Right lobe of liver (tissue), 4 donors: ENCODE measurements around the gene MPHOSPH9.

ENCODE experiments used
- POLR2A ChIP-seq: fragments of 450-650 bp; IDR thresholded peaks from one replicate; pipeline ENCODE4 v1.6.1; 2017; ENCODE audit warnings: antibody characterized with exemption, mild to moderate bottlenecking
- TF ChIP-seq, protein P1 (sequence below), 4 donors: fragments of 200-600 bp in 3 of 4; fragments of 450-650 bp in 1 of 4; IDR thresholded peaks; one replicate each; pipeline versions ENCODE4 v1.5.1 to v1.8.0; 2016 to 2022; ENCODE audit warnings: antibody characterized with exemption in 4 of 4, mild to moderate bottlenecking in 2 of 4
- donor health status: DM: no; HTN: no; CAD: no.
- donor health status: DM: no; HTN: no; CAD: no.
- donor health status: DM: no; HTN: yes; CAD: no.

DNA sequence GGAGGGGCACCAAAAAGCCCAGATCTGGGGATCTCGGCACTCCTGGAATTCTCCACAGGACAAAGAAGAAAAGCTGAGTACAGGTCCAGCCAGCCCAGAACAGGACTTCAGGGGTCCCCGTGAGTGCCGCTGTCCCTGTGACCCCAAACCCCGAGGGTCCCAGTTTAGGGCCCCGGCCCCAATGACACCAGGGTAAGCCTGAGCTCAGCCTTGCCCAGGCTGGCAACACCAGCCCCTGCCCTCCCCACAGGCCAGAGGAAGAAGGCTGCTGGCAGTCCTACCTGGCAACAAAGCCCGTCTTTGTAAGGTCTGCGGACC is 36.9 kb upstream of the MPHOSPH9 start:
- TF ChIP-seq, protein P1, sequence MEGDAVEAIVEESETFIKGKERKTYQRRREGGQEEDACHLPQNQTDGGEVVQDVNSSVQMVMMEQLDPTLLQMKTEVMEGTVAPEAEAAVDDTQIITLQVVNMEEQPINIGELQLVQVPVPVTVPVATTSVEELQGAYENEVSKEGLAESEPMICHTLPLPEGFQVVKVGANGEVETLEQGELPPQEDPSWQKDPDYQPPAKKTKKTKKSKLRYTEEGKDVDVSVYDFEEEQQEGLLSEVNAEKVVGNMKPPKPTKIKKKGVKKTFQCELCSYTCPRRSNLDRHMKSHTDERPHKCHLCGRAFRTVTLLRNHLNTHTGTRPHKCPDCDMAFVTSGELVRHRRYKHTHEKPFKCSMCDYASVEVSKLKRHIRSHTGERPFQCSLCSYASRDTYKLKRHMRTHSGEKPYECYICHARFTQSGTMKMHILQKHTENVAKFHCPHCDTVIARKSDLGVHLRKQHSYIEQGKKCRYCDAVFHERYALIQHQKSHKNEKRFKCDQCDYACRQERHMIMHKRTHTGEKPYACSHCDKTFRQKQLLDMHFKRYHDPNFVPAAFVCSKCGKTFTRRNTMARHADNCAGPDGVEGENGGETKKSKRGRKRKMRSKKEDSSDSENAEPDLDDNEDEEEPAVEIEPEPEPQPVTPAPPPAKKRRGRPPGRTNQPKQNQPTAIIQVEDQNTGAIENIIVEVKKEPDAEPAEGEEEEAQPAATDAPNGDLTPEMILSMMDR (IDR thresholded peaks at IDR 0.05), result no peak
- no peak for TF ChIP-seq POLR2A
